ENCODE measurements around the gene XPOT.

Gene XPOT

GRCh38 chr12:64457032-64457431, 52.8 kb downstream of the XPOT start:
- TF ChIP-seq CTCF (conservative IDR thresholded peaks at IDR 0.05; ENCODE audit: low read depth, low read length): no peak
- DNase-seq (ENCODE audit: low read depth): no peak
- no peak overlapping the region for H3K4me3 ChIP-seq (ENCODE audit: low read length)

GRCh38 chr12:64457466-64457865, 53.3 kb downstream of the XPOT start:
- TF ChIP-seq CTCF (conservative IDR thresholded peaks at IDR 0.05; ENCODE audit: low read depth, low read length): no peak
- H3K4me3 ChIP-seq (ENCODE audit: low read length): no peak overlapping the region
- DNase-seq (ENCODE audit: low read depth): no peak

- TF ChIP-seq CTCF (conservative IDR thresholded peaks at IDR 0.05; ENCODE audit: low read depth, low read length): no peak
- DNase-seq (ENCODE audit: low read depth): no peak
- no peak overlapping the region for H3K4me3 ChIP-seq (ENCODE audit: low read length)
These were observed 53.7 kb downstream of the XPOT start for GRCh38 chr12:64457923-64458322.

- no peak for DNase-seq (ENCODE audit: low read depth)
- TF ChIP-seq CTCF (conservative IDR thresholded peaks at IDR 0.05; ENCODE audit: low read depth, low read length): no peak
- no peak overlapping the region for H3K4me3 ChIP-seq (ENCODE audit: low read length)
These were observed 55.3 kb downstream of the XPOT start for GRCh38 chr12:64459394-64459891.

- DNase-seq (ENCODE audit: low read depth): peak; percentile 69
- H3K4me3 ChIP-seq (ENCODE audit: low read length): no peak overlapping the region
- no peak for TF ChIP-seq CTCF (conservative IDR thresholded peaks at IDR 0.05; ENCODE audit: low read depth, low read length)
These were observed 57.6 kb downstream of the XPOT start for GRCh38 chr12:64461634-64462414.

- no peak for TF ChIP-seq CTCF (conservative IDR thresholded peaks at IDR 0.05; ENCODE audit: low read depth, low read length)
- DNase-seq (ENCODE audit: low read depth): no peak
These were observed 62.0 kb downstream of the XPOT start for GRCh38 chr12:64466178-64466577.

GRCh38 chr12:64468966-64469365, 64.8 kb downstream of the XPOT start:
- no peak overlapping the region for H3K4me3 ChIP-seq (ENCODE audit: low read length)
- TF ChIP-seq CTCF (conservative IDR thresholded peaks at IDR 0.05; ENCODE audit: low read depth, low read length): no peak
- no peak for DNase-seq (ENCODE audit: low read depth)

More at GRCh38 chr12:64466178-64466577, 62.0 kb downstream of the XPOT start:
- no peak overlapping the region for H3K4me3 ChIP-seq (ENCODE audit: low read length)

Data from retinal pigment epithelial cell (primary cell).